OCI-LY7 (cell line): Measurements from ENCODE around the gene AGR3.

Experiments
- CTCF ChIP-seq: fragments of 200-600 bp; sonication (generic); conservative IDR thresholded peaks from 2 replicates; pipeline ENCODE4 v1.5.1; 2014; ENCODE audit warnings: mild to moderate bottlenecking, antibody characterized with exemption, low read length, moderate library complexity, mixed read lengths
- EZH2phosphoT487 ChIP-seq: fragments of 200-600 bp; sonication (generic); IDR thresholded peaks from 2 replicates; pipeline ENCODE4 v1.6.1; 2018; ENCODE audit warnings: low read depth, borderline replicate concordance, mild to moderate bottlenecking, mixed run types, antibody characterized with exemption, low read length, moderate library complexity, mixed read lengths

GRCh38 chr7:16879181-16879580 lies 2.6 kb downstream of the AGR3 start:
- TF ChIP-seq CTCF: no peak
- TF ChIP-seq EZH2phosphoT487: no peak
